ENCODE results near the gene CTXND2.
"Not testable (repeated sequence)": the region's sequence is repeated elsewhere in the genome, so short reads cannot be mapped to it uniquely, and the experiment has no call there.

CTXND2 gene

DNA sequence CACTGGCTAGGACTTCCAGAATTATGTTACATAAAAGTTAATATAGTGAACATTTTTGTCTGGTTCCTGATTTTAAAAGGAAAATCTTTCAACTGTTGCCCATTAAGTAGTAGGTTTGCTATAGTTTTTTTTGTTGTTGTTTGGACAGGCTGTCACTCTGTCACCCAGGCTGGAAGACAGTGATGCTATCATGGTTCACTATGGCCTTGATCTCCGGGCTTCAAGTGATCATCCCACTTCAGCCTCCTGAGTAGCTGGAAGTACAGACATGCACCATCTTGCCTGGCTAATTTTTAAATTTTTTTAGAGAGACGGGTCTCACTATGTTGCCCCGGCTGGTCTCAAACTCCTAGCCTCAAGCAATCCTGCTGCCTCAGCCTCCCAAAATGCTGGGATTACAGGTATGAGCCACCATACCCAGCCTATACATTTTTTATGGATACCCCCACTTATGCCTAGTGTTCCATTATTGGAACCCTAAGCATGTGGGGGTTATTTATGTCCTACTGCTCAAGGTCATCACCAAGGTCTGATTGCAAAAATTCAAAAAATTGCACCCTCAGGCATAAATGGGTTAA is 6.5 kb downstream of the CTXND2 start:
- DNase-seq: no peak

GRCh38 chr1:150895618-150896017 is 8.7 kb downstream of the CTXND2 start:
- DNase-seq: no peak

DNA sequence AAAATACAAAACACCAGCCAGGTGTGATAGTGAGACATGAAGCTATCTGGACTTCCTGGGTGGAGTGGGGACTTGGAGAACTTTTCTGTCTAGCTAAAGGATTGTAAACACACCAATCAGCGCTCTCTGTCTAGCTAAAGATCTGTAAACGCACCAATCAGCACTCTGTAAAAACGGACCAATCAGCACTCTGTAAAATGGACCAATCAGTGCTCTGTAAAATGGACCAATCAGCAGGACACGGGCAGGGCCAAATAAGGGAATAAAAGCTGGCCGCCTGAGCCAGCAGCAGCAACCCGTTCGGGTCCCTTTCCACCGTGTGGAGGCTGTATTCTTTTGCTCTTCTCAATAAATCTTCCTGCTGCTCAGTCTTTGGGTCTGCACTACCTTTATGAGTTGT is 12.9 kb downstream of the CTXND2 start:
- DNase-seq: not testable (repeated sequence)

DNA sequence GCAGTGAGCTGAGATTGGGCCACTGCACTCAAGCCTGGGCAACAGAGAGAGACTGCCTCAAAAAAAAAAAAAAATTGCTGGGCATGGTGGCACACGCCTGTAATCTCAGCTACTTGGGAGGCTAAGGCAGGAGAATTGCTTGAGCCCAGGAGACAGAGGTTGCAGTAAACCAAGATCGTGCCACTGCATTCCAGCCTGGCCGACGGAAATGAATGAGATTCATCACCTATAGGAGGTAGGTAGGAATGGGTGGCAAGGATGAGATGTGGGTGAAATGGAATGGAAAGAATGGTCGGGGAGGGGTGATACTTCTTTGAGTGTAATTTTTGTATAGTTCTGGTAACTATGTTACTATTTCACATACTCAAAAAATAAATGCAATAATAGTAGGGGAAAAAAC is 15.4 kb downstream of the CTXND2 start:
- DNase-seq: no peak

DNA sequence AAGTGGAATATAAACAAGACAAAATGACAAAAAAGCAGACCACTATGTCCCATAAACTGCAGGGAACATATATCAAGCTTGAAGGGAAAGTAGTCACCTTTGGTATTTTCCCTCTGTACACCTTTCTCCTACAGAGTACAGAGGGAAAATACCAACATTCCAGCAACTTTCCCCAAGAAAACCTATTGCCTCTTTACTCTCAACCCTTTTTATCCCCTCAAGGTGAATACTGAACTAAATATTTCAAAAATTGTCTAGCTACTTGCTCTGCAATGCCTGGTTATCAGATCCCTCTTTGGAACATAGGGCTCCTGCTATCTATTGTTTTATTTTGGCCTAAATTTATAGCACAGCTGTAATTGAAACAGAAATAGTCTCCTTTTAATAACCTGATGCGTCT is 15.8 kb downstream of the CTXND2 start:
- DNase-seq: no peak

DNA sequence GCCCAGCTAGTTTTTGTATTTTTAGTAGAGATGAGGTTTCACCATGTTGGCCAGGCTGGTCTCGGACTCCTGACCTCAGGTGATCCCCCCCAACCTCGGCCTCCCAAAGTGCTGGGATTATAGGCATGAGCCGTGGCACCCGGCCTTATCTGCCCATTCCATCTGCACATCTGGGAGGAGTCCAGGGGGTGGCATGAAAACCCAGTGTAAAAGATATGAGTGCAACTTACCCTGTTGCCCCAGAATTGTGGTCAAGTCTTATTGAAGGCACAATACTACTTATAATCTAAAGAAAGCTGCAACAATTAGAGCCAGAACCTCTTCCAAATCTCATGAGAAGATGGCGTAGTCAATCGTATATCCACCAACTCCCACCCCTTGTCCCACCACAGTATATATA is 18.4 kb downstream of the CTXND2 start:
- no peak for DNase-seq

DNA sequence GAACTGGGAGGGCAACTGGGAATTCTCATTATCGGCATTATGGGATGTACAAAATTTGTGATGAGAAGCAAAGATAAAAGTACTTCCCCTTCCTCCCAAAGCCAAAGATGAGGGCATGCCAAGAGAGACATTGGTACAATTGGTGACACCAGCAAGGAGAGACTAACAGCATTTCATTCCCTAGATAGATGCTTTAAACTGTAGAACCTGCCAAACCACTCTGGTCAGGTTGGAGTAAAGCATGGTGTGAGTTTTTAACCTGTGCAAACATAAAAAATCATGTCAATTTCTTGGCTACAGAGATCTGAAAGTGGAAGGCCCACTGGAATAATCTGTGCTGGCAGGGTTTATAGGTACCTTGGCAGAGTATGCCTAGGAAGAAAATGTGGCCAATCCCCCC is 19.4 kb downstream of the CTXND2 start:
- no peak for DNase-seq

- DNase-seq: no peak
Observed at GRCh38 chr1:150906813-150907212, 19.9 kb downstream of the CTXND2 start.

DNA sequence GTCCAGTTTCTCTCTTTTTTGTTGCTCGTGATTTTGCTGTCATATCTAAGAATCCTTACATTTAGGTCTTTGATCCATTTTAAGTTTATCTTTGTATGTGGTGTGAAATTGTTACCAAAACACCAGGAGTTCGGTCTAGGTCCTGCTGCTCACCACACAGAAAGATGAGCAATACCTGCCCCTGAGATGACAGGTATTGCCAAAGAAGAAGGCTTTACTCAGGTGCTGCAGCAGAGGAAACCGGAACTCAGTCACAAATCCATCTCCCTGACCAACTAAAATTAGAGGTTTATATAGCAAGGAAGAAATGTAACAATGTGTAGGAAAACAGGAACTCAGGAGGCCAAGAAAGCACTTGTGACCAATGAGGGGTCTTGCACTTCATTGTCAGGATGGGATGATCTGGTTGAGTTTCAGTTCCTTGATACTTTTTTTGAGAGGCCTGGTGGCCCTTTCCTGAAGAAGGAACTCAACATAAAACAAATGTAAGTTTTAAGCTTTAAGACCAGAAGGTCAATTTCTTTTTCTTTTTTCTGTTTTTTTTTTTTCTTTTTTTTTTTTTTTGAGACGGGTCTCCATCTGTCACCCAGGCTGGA is 22.7 kb downstream of the CTXND2 start:
- DNase-seq: peak in 1 of 2 donors; percentile 22

- DNase-seq: no peak
Observed at GRCh38 chr1:150912623-150913022, 25.7 kb downstream of the CTXND2 start.

DNA sequence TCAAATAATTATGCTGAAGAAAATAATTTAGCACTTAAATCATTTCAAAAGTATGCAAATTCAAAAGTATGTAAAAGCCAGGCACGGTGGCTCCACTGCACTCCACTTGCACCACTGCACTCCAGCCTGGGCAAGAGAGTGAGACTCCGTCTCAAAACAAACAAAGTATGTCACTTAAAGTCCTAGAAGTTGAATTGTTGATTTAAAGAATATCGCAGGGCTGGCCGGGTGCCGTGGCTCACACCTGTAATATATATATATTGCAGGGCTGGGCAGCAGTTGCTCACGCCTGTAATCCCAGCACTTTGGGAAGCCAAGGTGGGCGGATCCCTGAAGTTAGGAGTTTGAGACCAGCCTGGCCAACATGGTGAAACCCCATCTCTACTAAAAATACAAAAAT is 30.5 kb downstream of the CTXND2 start:
- no peak for DNase-seq

GRCh38 chr1:150922519-150922975 is 35.6 kb downstream of the CTXND2 start:
- peak; percentile 57 to 82 for DNase-seq

- no peak for DNase-seq
Observed at GRCh38 chr1:150925080-150925479, 38.1 kb downstream of the CTXND2 start.

DNA sequence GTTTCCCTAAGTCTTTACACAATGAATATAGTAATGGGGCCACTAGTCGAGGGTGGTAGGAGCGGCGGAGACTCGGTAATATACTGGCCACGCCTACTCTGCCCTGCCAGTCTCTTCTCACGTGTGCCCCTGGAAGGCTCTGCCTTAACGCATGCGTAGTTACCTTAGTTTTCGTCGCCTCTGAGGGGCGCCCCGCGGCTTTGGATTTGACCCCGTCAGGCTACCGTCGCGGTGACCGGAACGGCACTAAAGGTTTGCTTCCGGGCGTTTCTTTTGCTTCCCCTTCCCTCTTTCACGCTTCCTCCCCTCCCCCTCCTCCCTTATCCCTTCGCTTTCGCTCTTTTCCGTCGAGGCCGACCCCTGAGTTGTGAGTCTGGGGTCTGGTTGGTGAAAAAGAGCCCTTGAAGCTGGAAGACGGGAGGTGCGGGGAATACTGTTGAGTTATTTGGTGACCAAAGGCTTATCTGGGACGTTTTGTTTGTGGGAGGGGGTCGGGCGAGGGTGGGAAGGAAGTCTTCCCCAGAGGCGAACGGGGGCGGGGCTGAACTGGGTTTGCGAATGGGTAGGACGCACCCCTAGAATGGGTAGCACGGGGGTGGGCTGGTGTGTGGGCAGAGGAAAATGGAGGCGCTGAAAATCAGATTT is 39.3 kb downstream of the CTXND2 start, which contains the start of gene SETDB1:
Gene SETDB1 (plus strand): TSS at position 267 of the 645 bp plus-strand sequence. CDS start 1,352 bp downstream, outside the sequence.
- peak; percentile 97 for DNase-seq

- DNase-seq: peak; percentile 56 to 61
Observed at GRCh38 chr1:150927624-150928023, 40.7 kb downstream of the CTXND2 start.

DNA sequence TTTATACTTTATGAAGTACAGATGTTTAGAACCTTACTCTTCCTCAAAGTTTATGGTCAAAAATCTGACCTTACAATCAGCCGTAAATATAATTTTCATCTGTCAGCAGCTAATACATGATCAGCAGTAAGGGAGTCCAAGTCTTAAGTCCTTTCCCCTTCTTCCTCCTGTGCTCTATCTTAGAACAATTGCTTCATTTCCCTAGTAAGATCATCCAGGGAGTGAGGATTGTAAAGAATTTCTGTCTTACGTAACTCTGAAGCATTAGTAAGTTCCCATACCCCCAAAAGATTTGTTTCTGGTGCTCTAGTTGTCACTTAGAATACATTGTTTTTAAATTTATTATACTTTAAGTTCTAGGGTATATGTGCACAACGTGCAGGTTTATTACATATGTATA is 41.4 kb downstream of the CTXND2 start:
- DNase-seq: peak in 1 of 2 donors; percentile 35

DNA sequence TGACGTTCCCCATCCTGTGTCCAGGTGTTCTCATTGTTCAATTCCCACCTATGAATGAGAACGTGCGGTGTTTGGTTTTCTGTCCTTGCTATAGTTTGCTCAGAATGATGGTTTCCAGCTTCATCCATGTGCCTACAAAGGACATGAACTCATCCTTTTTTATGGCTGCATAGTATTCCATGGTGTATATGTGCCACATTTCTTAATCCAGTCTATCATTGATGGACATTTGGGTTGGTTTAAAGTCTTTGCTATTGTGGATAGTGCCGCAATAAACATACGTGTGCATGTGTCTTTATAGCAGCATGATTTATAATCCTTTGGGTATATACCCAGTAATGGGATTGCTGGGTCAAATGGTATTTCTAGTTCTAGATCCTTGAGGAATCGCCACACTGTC is 41.8 kb downstream of the CTXND2 start:
- not testable (repeated sequence) for DNase-seq

- DNase-seq: no peak
Observed at GRCh38 chr1:150931773-150932172, 44.8 kb downstream of the CTXND2 start.

GRCh38 chr1:150944856-150945255 is 57.9 kb downstream of the CTXND2 start:
- DNase-seq: peak; percentile 4 to 52

GRCh38 chr1:150954708-150955107 is 67.8 kb downstream of the CTXND2 start:
- no peak for DNase-seq

DNA sequence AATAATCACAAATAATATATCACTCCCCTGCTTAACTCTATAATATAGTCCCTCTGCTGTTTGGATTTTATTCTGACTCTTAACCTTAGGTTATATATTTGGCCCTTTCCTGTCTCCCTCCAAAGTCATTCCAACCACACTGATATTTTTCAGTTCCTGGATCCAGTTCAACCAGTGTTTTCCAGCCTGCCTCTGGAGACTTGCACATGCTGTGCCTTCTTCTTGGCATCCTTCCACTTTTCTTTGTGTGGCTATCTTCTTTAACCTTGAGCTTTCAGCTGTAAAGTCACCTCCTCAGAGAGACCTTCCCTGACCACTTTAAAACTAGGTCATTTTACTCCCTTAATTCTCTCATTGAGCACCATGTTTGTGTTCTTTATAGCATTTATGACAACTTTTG is 68.3 kb downstream of the CTXND2 start:
- no peak for DNase-seq

- DNase-seq: no peak
Observed at GRCh38 chr1:150957666-150958065, 70.7 kb downstream of the CTXND2 start.

GRCh38 chr1:150960646-150961045 is 73.7 kb downstream of the CTXND2 start:
- no peak for DNase-seq

DNA sequence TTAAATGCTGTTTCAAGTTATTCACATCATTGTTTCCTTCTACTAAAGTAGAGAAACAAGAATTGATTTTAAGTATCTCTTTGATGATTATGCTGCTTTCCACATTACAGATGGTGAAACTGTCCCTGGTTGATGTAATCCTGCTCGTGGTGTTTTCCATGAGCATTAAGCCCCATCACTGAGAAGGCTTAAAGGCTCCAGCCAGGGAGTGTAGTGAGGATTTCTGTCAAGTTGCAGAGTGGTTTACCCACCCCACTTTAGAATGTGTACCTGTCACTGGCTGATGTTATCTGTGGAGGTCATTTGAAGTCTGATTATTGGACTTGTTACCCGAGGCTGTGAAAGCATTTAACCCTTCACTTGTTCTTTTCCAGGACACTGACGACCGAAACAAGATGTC is 74.8 kb downstream of the CTXND2 start:
- DNase-seq: no peak
